Measurements from ENCODE around the gene ZNRF2.
"Not testable (repeated sequence)": the region's sequence is repeated elsewhere in the genome, so short reads cannot be mapped to it uniquely, and the experiment has no call there.

GRCh38 chr7:30298409-30298808 lies 14.0 kb downstream of the ZNRF2 start:
- not testable (repeated sequence) for TF ChIP-seq CTCF, POLR2A (IDR thresholded peaks at IDR 0.05)
